Neural progenitor cell (in vitro differentiated cells): ENCODE measurements around the gene CNOT4.

Source experiments
- CTCF ChIP-seq: fragments of 200-600 bp; sonication (generic); IDR thresholded peaks from 2 replicates; pipeline ENCODE4 v1.5.1; 2017; ENCODE audit warnings: antibody characterized with exemption, mild to moderate bottlenecking
- EZH2phosphoT487 ChIP-seq: fragments of 200-600 bp; sonication (generic); IDR thresholded peaks from 2 replicates; pipeline ENCODE4 v1.6.1; 2017; ENCODE audit warnings: antibody characterized with exemption

- TF ChIP-seq CTCF (no peak), EZH2phosphoT487 (no peak)
These were observed 106.6 kb downstream of the CNOT4 start for GRCh38 chr7:135403302-135403701.
